Measurements from ENCODE around the gene TMEM232.
"Not testable (repeated sequence)": the region's sequence is repeated elsewhere in the genome, so short reads cannot be mapped to it uniquely, and the experiment has no call there.

Gene TMEM232

DNA sequence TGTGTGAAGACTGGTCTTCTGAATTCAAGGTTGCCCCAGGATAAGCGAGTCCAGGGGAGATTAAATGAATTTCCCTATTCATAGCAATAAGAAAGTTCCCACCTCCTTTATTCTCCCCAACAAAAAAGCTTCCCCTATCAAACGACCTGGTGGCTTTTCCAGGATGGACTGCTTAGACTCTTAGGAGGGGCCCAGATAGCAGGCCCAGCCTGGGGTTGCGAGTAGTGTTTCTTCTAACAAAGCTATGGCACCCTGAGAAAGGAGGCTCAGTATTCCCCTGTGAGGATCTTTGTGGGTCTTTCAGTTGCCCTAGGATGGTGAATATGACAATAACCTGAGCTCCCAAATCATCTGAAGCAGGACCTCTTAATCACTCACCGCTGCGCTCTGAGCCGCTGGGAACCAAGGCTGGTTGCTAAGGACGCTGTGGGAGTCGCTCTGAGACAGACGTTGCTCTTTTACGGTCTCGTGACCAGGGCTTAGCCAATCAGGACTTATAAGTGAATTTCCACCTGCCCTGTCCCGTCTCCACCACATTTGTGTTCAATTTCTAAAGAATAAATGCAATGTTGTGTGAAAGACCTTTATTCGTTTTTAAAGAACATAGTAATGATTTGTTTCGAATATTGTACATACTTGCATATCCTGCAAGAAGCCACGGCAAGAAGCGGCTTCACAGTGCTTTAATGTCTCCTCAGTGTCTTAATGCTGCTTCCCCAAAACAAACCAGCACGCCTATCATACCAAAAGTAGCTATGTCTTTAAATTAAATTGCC, at the start of gene TMEM232:
Gene TMEM232, minus strand, starts transcription at position 423 of the 776 bp plus-strand sequence. CDS start 59,319 bp downstream, outside the sequence.
- no peak for DNase-seq

DNA sequence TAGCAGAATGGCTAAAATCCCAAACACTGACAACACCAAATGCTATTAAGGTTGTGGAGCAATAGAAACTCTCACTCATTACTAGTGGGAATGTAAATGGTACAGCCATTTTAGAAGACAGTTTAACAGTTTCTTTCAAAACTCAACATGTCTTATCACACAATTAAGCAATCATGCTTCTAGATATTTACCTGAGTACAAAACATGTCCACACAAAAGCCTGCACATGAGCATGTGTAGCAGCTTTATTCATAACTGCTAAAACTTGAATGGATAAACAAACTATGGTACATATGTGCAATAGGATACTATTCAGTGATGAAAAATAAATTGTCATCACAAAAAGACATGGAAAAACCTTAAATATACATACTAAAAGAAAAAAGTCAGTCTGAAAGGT, 43.8 kb upstream of the TMEM232 start:
- DNase-seq = no peak

GRCh38 chr5:110769000-110769681, 42.7 kb upstream of the TMEM232 start:
- no peak for DNase-seq

GRCh38 chr5:110768138-110768860, 41.8 kb upstream of the TMEM232 start:
- no peak for DNase-seq

DNA sequence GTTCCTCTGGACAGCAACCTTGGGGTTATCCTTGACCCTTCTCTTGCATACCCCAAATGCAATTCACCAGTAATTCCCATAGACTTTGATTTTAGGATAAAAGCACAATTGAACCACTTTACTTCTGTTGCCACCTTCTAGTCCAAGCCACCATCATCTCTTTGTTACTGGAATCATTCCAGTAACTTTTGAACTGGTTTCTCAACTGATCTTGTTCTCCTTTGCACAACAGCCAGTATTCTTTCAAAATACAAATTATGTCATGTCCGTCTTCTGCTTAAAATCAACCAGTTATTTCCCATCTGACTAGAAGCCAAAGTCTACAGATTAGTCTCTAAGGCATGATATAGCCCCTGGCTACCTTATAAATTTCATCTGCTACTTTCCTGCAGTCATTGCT, 33.7 kb upstream of the TMEM232 start:
- DNase-seq = no peak

- no peak for DNase-seq
These were observed 30.8 kb upstream of the TMEM232 start for GRCh38 chr5:110757118-110757729.

GRCh38 chr5:110754181-110754580, 27.7 kb upstream of the TMEM232 start:
- no peak for DNase-seq

- no peak for DNase-seq
These were observed 27.1 kb upstream of the TMEM232 start for GRCh38 chr5:110753600-110753999.

GRCh38 chr5:110752953-110753352, 26.5 kb upstream of the TMEM232 start:
- no peak for DNase-seq

DNA sequence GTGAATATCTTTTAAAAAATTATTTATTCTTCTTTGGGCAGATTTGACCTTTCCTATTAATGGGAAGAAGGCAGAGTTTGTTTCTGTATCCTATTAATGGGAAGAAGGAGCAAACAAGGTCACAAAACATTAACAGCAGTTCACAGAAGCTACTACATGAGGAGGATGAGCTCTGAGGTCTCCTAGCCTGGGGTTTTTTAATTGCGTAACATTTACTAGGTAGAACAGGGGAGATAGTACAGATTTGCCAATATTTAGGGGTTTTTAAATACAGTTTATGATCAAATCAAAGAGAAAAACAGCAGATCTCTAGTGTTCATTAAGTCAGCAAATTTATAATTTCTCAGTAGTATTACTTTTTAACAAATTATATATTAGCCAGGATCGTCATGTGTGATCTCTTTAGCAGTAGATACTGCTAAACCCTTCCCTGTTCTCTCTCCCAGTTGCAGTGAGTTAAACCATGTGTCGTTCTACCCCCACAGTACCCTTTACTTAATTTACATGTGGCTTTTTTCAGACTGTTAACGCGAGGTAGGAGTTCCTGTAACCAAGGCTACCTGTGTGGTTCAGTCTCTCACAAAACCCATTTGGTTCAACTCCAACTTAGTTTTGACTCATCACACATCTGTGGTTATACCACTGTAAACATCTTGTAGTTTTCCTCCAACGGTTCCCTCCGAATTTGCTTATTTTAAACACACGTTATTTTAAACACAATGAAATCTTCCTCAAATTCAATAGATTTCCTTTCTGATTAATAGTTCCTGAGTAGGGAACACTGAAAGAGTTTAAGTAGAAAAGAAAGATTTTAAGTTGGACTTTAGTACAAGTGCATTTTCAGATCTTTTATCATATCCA, 25.7 kb upstream of the TMEM232 start:
- no peak for DNase-seq

GRCh38 chr5:110738812-110739651, 12.6 kb upstream of the TMEM232 start, which contains the start of gene SLC25A46:
Gene SLC25A46, plus strand, starts transcription at chr5:110739007. Its CDS starts 113 bp downstream, at chr5:110739120.
- DNase-seq = peak; percentile 73

DNA sequence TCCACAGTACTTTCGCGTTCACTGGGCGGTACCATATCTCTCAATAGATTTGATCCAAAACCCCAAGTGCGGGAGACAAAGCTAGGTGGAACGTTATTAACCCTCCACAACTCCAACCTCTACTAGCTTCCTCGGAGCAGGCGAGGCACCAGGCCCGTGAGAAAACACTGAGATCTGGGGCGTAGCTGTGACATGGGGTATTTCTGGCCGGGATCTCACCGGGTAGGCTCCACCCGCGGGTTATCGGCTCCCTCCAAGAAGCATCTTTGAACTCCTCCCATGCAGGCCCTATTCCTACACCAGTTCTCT, 12.0 kb upstream of the TMEM232 start:
- no peak for DNase-seq

- DNase-seq = no peak
These were observed 10.3 kb upstream of the TMEM232 start for GRCh38 chr5:110736753-110737152.

DNA sequence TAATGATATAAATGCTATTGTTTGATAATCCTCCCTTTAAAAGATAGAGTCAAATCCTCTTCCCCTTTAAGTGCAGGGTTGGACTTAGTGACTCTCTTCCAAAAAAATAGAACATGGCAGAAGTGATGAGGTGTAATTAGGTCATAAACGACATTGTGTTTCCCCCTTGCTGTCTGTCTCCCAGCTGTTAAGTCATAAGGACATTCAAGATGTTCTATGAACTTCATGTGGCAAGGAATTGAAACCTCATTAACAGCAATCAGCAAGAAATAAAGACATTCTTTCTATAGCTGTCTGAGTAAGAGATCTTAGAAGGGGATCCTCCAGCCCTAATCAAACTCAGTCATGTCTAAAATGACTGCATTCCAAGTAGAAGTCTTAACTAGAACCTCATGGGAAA, 9.1 kb upstream of the TMEM232 start:
- DNase-seq = no peak

GRCh38 chr5:110734101-110734500, 7.6 kb upstream of the TMEM232 start:
- DNase-seq = no peak

- DNase-seq = not testable (repeated sequence)
These were observed 5.0 kb upstream of the TMEM232 start for GRCh38 chr5:110731499-110731898.

DNA sequence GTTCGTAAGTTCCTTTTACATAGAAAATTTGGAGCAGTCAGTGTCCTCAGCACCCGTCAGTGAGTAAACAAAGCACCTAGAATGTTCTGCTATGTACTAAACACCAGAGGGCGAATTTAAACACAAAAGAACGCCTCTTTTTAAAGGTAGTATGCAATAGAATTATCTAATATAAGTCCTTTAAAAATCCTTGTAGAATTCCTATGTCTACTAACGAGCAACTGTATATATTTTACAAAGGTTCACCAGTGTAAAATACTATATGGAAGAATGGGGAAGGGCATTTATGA, 499 bp upstream of the TMEM232 start:
- no peak for DNase-seq

DNA sequence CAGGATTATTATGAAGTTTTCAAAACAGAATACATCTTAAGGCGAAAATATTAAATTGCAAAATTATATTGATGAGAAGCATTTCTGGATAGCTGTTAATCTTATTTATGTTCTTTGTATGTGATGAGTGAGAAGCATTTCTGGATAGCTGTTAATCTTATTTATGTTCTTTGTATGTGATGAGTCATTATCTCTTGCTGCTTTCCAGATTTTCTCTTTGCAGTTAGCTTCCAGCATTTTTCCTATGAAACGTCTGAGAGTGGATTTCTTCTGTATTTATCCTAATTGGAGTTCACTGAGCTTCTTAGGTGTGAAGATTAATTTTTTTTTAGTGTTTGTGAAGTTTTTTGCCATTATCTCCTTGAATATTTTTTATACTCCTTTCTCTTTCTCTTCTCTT, 8.2 kb downstream of the TMEM232 start:
- peak; percentile 16 for DNase-seq

GRCh38 chr5:110716247-110717245, 9.9 kb downstream of the TMEM232 start:
- no peak for DNase-seq

- DNase-seq = no peak
These were observed 19.1 kb downstream of the TMEM232 start for GRCh38 chr5:110707260-110707844.

Data from NCI-H446 treated with DMSO at 0.1 percent for 48 hours (cell line).